GM12801 (cell line): Measurements from ENCODE around the gene GIPC1.

Experiments
- CTCF ChIP-seq: IDR thresholded peaks from one replicate; pipeline ENCODE4 v1.5.1; 2011; ENCODE audit warnings: control low read depth; ENCODE audit not compliant: insufficient read length; ENCODE audit errors: extremely low read depth

Gene GIPC1

GRCh38 chr19:14440049-14440448 lies 55.9 kb downstream of the GIPC1 start:
- no peak for TF ChIP-seq CTCF

GRCh38 chr19:14439014-14439413 lies 56.9 kb downstream of the GIPC1 start:
- no peak for TF ChIP-seq CTCF

GRCh38 chr19:14437578-14438140 lies 58.3 kb downstream of the GIPC1 start:
- no peak for TF ChIP-seq CTCF

- no peak for TF ChIP-seq CTCF
These were observed 60.4 kb downstream of the GIPC1 start for GRCh38 chr19:14435320-14436050.

- no peak for TF ChIP-seq CTCF
These were observed 61.2 kb downstream of the GIPC1 start for GRCh38 chr19:14434543-14435319.

GRCh38 chr19:14433554-14434501 lies 62.1 kb downstream of the GIPC1 start:
- no peak for TF ChIP-seq CTCF
